Mesenteric fat pad (tissue), 1 donor: Measurements from ENCODE around the gene FUT1. TPM values are rescaled to one million over a fixed set of nuclear protein-coding genes. Genes with fewer than 3 reads are reported as not detected.
"Not testable (repeated sequence)": the region's sequence is repeated elsewhere in the genome, so short reads cannot be mapped to it uniquely, and the experiment has no call there.

ENCODE experiments used
- DNase-seq: peaks from one replicate; pipeline ENCODE4 v3.0.0-alpha.2; 2020; ENCODE audit warnings: low spot score
- total RNA-seq: library from RNA; stranded (reverse); fragmentation: NEBNext Ultra II Directional; extraction: Animal tissue kit (Norgen Biotek cat#: 25700); gene quantifications from one replicate; pipeline ENCODE4 v1.2.1, GENCODE V29; 2021
- donor health status: DM: yes; HTN: yes; CAD: no.

FUT1 gene
- total RNA-seq, 1 donor from 2014 or later = 5.7 TPM

- DNase-seq = no peak
Observed at GRCh38 chr19:48718711-48719231, 33.7 kb downstream of the FUT1 start.

- DNase-seq = not testable (repeated sequence)
Observed at GRCh38 chr19:48718106-48718505, 34.3 kb downstream of the FUT1 start.

GRCh38 chr19:48716562-48717291 lies 35.7 kb downstream of the FUT1 start:
- no peak for DNase-seq

- DNase-seq = no peak
Observed at GRCh38 chr19:48715681-48716171, 36.7 kb downstream of the FUT1 start.

- no peak for DNase-seq
Observed at GRCh38 chr19:48714759-48715675, 37.4 kb downstream of the FUT1 start.

GRCh38 chr19:48713864-48714755 lies 38.3 kb downstream of the FUT1 start:
- DNase-seq = peak; percentile 99

- DNase-seq = no peak
Observed at GRCh38 chr19:48713041-48713863, 39.2 kb downstream of the FUT1 start.

GRCh38 chr19:48711106-48711662 lies 41.3 kb downstream of the FUT1 start:
- no peak for DNase-seq

GRCh38 chr19:48708471-48708870 lies 44.0 kb downstream of the FUT1 start:
- DNase-seq = no peak

- no peak for DNase-seq
Observed at GRCh38 chr19:48705431-48705830, 47.0 kb downstream of the FUT1 start.

- no peak for DNase-seq
Observed at GRCh38 chr19:48703316-48703715, 49.1 kb downstream of the FUT1 start.

- DNase-seq = no peak
Observed at GRCh38 chr19:48702701-48703100, 49.7 kb downstream of the FUT1 start.

- DNase-seq = no peak
Observed at GRCh38 chr19:48698046-48698445, 54.4 kb downstream of the FUT1 start.

Other genes with a start within 250 kb of the FUT1 start
- gene LMTK3, start 240.8 kb downstream of the FUT1 start, total RNA-seq = 0.45 TPM
- 0.48 TPM for gene SULT2B1, start 200.5 kb downstream of the FUT1 start, total RNA-seq
- not detected for gene SPACA4, start 145.9 kb downstream of the FUT1 start, total RNA-seq
- gene FAM83E, start 137.6 kb downstream of the FUT1 start, total RNA-seq = 0.71 TPM
- 876 TPM for gene RPL18, start 133.5 kb downstream of the FUT1 start, total RNA-seq
- gene SPHK2, start 133.1 kb downstream of the FUT1 start, total RNA-seq = 14.0 TPM
- 1.4 TPM for gene DBP, start 115.3 kb downstream of the FUT1 start, total RNA-seq
- gene CA11, start 106.5 kb downstream of the FUT1 start, total RNA-seq = 3.3 TPM
- 0.51 TPM for gene NTN5, start 79.6 kb downstream of the FUT1 start, total RNA-seq
- 0.19 TPM for gene FUT2, start 56.7 kb downstream of the FUT1 start, total RNA-seq
- gene MAMSTR, start 32.9 kb downstream of the FUT1 start, total RNA-seq = 0.58 TPM
- 34.5 TPM for gene RASIP1, start 12.0 kb downstream of the FUT1 start, total RNA-seq
- 2.0 TPM for gene IZUMO1, start 5.7 kb downstream of the FUT1 start, total RNA-seq
- gene FGF21, start 2.9 kb upstream of the FUT1 start, total RNA-seq = not detected
- 20.3 TPM for gene BCAT2, start 58.4 kb upstream of the FUT1 start, total RNA-seq
- gene HSD17B14, start 83.8 kb upstream of the FUT1 start, total RNA-seq = 9.4 TPM
- gene PLEKHA4, start 116.0 kb upstream of the FUT1 start, total RNA-seq = 44.9 TPM
- 152 TPM for gene PPP1R15A, start 119.8 kb upstream of the FUT1 start, total RNA-seq
- not detected for gene TULP2, start 146.1 kb upstream of the FUT1 start, total RNA-seq
- 304 TPM for gene NUCB1, start 147.7 kb upstream of the FUT1 start, total RNA-seq
- 0.61 TPM for gene DHDH, start 181.1 kb upstream of the FUT1 start, total RNA-seq
- 71.8 TPM for gene BAX, start 202.2 kb upstream of the FUT1 start, total RNA-seq
- 9,334 TPM for gene FTL, start 212.7 kb upstream of the FUT1 start, total RNA-seq
- 82.0 TPM for gene GYS1, start 240.7 kb upstream of the FUT1 start, total RNA-seq
- gene RUVBL2, start 241.2 kb upstream of the FUT1 start, total RNA-seq = 40.0 TPM